CD4-positive, alpha-beta T cell treated with Interleukin-4 for 1 hour (primary cell): ENCODE data around the gene METTL27.
"Not testable (repeated sequence)": the region's sequence is repeated elsewhere in the genome, so short reads cannot be mapped to it uniquely, and the experiment has no call there.

Source experiments
- DNase-seq, 2 donors: peaks; one replicate each; pipeline ENCODE4 v3.0.0-alpha.2; 2020 to 2022

METTL27 gene

DNA sequence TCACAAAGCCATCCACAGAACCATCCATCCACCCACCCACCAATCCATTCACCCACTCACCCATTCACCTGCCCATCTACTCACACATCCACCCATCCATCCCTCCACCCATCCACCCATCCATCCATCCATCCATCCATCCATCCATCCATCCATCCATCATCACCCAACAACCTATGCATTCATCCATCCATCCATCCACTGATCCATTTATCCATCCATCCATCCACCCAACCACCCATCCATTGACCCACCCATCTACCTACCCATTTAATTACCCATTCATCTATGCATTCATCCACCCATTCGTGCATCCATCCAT lies 24.1 kb upstream of the METTL27 start:
- DNase-seq = no peak

DNA sequence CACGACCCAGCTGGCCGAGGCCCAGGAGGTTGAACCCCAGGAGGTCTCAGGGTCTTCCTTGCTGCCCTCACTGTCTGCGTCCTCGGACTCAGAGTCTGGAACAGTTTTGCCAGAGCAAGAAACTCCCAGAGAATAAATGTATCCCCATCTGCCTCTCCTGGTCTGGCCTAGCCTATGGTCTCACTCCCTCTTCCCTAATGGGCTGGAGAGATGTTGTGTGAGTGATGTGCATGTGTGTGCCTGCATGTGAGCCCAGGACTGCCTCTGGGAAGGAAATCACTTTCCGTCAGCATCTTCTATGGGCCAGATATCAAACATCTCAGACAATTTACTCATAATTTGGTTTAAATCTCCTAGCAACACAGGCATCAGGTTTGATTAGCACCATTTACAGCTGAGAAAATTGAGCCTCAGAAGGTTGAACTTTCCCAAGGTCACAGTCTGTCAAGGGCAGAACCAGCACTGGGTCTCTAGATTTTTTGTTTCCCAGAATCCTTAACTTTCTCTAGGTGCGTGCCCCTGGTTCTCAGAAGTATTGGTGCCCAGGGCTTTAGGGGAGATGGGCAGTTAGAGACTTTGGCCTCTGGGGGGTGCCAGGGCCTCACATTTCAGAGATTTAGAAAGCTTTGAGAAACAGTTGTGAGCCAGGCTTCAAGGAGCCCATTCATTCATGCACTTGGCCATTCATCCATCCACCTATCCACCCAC lies 23.6 kb upstream of the METTL27 start:
- DNase-seq = peak in 1 of 2 donors; percentile 26

DNA sequence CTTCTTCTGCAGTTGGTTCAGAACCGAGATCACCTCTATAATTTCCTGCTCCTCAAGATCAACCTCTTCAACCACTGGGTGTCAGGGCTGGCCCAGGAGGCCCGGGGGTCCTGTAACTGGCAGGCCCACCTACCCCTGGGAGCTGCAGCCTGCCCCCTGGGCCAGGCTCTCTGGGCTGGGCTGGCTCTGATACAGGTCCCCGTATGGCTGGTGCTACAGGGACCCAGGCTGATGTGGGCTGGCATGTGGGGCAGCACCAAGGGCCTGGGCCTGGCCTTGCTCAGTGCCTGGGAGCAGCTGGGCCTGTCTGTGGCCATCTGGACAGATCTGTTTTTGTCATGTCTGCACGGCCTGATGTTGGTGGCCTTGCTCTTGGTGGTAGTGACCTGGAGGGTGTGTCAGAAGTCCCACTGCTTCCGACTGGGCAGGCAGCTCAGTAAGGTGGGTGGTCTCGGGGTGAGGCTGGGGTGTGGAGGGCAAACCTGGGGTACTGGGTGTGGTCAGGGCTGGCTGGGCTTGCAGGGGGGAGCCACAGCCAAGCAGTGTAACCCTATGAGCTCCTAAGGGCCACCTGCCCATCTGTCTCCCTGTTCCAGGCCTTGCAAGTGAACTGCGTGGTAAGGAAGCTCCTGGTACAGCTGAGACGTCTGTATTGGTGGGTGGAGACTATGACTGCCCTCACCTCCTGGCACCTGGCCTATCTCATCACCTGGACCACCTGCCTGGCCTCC lies 22.8 kb upstream of the METTL27 start:
- DNase-seq = no peak

DNA sequence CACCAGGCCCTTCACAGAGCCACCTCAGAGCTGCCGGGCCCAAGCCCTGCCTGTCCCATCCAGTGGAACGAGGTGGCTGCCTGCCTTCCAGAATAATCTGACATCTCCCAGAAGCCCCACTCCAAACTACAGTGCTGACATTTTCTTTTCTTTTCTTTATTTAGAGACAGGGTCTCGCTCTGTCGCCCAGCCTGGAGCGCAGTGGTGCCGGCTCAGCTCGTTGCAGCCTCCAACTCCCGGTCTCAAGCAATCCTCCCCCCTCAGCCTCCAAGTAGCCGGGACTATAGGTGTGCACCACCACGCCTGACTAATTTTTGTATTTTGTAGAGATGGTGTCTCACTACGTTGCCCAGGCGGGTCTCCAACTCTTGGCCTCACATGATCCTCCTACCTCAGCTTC lies 19.0 kb upstream of the METTL27 start:
- no peak for DNase-seq

DNA sequence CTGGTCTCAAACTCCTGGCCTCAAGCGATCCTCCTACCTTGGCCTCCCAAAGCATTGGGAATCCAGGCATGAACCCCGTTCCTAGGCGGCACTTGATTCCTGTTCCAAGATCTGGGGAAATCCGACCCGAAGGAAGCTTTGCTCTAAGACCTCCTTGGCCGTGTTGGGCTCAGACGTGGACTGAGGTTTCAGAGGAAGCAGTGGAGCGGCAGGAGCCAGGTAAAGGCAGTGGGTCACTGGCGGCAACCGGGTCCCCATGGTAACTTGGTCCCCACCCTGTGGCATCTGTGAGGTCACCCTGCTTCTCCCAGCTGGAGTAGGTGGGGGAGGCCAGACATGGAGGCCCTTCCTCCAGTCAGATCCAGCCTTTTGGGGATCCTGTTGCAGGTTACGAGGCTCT lies 18.5 kb upstream of the METTL27 start, which contains the start of gene TMEM270:
Gene TMEM270 (plus strand): TSS at position 301 of the 400 bp plus-strand sequence. CDS start 36 bp downstream, at position 337.
- DNase-seq = no peak

DNA sequence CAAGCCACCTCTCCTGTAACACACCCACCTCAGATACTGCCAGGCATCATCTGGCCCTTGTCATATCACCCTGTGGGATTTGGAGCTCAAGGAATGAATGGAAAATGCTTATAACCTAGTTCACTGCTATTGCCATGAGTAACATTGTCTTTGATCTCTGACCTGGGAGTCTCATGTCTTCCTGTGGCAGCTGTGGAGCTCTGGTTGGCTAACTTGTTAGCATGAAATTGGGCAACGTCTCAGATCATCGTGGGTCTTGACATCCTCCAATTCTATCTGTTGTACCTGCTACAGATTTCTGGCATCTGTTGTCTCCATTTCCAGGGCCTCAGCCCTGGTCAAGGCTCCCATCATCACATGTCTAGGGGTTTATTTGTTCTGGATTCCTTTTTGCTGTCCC lies 16.5 kb upstream of the METTL27 start:
- no peak for DNase-seq

DNA sequence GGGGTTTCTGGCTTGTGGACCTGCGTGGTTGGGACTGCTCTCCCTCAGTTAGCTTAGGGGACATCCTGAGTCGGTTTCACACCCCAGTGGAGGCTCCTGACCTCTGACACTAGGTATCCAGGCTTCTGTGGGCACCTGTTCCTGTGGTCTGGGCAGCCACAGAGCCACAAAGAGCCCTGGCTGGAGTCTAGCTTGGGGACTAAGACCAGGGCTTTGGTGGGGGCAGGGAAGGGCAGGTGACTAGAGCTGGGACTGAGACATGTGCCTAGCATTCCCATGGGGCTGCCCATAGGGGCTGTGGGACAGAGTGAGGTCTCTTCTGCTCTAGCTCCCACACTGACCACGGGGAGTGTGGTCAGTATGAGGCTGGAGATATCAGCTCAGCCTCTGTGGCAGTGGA lies 14.6 kb upstream of the METTL27 start:
- DNase-seq = no peak

DNA sequence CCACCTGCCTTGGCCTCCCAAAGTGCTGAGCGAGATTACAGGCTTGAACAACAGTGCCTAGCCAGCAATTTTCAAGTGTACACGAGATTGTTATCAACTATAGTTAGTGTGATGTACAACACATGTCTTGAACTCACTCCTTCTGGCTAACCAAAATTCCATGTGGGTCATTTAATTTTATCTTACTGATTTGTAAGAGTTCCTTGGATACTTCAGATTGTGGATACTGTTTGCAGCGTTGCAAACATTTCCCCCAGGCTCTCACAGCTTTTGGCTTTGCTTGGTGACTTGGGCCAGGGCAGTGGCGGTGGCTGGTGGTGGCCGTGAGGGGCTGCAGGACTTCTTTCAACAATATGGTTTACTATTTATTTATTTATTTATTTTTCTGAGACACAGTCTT lies 10.2 kb upstream of the METTL27 start:
- DNase-seq = no peak

DNA sequence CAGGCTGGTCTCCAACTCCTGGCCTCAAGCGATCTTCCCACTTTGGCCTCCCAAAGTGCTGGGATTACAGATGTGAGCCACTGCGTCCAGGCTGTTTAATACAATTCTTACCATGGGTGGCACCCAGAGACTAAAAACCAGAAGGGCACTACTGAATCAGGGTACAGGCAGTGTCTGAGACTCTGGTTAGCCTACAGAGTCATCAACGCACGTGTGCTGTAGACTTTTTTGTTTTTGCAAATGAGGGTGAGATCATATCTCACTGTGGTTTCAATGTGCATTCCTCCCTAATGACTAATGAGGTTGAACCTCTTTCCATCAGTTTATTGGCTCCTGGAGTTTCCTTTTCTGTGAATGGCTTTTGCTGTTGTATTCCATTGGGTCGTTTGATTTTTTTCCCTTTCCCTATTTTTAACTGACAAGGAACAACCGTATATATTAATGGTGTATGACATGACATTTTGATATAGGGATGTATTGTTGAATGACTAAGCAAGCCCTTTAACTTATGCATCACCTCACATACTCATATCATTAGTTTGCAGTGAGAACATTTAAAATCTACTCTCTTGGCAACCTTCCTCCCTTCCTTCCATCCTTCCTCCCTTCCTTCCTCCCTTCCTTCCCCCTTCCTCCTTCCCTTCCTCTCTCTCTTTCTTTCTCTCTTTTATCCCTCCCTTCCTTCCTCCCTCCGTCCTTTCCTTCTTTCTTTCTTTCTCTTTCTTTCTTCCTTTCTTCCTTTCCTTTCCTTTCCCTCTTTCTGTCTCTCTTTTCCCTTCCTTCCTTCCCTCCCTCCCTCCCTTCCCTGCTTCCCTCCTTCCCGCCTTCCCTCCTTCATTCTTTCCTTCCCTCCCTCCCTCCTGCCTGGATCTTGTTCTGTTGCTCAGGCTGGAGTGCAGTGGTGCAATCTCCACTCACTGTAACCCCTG lies 9.4 kb upstream of the METTL27 start:
- no peak for DNase-seq

DNA sequence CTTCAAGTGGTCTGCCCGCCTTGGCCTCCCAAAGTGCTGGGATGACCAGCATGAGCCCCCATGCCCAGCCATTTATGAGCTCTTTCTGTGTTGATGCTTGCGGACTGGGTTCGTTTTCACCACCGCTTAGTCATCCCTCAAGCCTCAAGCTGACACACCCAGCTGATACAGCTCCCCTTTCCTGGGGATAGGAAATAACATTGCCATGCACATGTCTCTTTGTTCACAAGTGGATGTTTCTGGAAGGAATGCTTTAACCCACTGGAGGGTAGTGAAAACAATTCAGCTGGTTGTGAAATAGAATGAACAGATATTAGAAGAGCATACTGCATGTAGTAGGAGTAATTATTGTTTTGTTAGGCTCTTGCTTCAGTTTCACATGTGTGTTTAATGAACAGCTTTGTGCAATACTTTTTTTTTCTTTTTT lies 8.5 kb upstream of the METTL27 start:
- DNase-seq = no peak

DNA sequence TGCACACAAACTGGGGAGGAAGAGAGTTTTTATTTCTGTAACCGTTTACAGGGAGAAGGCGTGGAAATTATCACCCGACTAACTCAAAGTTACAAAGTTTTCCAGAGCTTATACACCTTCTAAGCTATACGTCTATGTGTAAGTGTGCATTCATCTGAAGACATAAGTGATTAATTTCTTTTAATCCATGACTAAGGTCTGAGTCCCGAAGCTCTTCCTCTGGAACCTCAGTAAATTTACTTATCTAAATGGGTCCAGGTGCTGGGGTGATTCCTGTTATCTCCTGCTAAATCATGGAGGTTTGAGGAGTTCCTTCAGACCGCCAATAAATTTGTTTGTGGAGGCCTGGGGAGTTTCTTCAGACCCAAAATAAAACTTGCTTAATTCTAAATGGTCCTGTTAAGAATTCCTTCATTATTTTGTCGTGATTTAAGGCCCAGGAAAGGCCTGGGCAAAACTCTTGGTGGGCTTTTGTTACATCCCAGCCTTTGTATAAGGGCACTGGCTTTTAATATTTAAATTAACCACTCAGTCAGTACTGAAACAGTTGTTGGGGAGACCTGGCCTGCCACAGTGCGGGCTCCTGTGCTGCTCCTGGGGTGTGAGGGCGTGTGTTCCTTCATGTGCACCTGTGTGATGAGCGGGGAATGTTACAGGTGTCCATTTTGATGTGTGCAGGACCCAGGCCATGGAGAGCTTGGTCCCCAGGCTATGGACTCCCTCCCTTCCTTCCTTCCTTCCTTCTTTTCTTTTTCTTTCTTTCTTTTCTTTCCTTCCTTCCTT lies 5.8 kb upstream of the METTL27 start:
- DNase-seq = no peak

DNA sequence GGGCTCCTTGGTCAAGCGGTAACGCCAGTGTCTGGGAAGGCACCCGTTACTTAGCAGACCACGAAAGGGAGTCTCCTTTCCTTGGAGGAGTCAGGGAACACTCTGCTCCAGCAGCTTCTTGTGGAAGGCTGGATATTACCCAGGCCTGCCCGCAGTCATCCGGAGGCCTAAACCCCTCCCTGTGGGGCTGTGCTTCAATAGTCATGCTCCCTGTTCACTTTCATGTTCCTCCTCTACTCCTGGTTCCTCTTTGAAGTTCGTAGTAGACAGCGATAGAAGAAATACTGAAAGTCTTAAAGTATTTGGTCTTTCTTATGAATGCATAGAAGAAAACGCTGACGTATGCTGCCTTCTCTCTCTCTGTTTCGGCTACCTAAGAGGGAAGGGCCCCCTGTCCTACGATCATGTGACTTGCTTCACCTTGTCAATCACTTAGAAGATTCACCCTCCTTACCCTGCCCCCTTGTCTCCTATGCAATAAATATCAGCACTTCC lies 3.4 kb upstream of the METTL27 start:
- DNase-seq = peak; percentile 10 to 35

DNA sequence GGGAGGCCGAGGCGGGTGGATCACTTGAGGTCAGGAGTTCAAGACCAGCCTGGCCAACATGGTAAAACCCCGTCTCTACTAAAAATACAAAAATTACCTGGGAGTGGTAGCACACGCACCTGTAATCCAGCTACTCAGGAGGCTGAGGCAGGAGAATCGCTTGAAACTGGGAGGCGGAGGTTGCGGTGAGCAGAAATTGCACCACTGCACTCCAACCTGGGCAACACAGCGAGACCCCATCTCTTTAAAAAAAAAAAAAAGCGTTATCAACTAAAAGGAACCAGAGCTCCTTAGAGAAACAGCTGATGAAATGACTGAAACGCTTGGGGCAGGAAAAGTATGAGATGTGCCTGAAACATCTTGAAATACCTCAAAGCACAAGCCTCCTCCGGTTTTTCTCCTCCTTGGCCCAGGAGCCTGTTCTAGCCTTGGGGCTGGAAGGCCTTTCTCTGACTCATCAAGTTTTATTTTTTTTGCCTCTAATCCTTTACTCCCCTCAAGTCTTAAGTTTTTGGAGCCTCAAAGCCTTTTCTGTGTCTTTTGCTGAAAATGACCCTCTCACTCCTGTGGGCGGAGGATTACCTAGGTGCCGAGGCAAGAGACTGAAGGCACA lies 2.6 kb upstream of the METTL27 start:
- DNase-seq = no peak

DNA sequence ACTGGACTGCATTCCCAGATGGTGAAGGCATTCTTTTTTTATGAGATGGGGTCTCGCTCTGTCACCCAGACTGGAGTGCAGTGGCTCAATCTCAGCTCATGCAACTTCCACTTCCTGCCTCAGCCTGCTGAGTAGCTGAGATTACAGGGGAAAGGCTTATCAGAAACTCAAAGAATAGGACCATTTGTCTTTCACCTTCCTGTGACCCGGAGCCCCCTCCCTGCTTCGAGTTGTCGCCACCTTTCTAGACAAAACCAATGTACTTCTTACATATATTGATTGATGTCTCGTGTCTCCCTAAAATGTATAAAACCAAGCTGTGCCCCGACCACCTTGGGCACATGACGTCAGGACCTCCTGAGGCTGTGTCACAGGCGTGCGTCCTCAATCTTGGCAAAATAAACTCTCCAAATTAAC lies 1.8 kb upstream of the METTL27 start:
- DNase-seq = no peak

DNA sequence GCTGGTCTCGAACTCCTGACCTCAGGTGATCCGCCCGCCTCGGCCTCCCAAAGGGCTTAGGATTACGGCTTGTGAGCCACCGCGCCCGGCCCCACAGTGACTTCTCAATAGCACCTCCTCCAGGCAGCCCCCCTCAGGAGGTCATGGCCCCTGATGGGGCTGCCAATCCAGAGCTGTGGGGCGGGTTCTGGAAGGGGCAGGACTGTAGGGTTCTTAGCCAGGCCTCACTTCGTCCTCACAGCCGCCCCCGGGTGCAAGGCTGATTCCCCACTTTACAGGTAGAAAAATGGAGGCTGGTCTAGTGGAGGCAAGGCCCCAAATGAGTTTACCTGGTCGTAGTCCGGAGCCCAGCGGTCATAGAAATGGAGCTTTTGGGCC lies 638 bp downstream of the METTL27 start:
- DNase-seq = no peak

DNA sequence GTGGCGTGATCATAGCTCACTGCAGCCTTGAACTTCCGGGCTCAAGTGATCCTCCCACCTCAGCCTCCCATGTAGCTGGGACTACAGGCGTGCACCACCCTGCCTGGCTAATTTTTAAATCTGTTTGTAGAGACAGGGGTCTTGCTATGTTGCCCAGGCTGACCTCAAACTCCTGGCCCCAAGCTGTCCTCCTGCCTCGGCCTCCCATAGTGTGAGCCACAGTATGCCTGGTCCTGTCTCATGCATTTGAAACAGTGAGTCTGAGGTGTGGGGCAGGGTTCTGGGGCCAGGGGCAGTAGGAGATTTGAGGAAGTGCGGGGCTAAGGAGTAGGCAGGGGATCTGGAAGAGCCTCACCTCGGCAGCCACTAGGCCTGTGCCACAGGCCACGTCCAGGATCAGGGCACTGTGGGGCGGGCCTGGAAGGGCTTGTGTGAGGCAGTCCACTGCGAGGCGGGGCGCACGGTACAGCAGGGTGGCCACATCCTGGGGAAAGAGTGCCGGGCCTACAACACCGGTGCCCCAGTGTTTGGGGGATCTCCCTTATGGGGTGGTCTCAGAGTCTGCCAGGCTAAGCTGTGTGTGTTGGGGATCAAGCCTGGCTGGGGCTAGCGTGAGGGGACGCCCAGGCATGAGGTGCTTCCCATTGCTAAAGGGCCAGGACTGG lies 1.5 kb downstream of the METTL27 start:
- no peak for DNase-seq

DNA sequence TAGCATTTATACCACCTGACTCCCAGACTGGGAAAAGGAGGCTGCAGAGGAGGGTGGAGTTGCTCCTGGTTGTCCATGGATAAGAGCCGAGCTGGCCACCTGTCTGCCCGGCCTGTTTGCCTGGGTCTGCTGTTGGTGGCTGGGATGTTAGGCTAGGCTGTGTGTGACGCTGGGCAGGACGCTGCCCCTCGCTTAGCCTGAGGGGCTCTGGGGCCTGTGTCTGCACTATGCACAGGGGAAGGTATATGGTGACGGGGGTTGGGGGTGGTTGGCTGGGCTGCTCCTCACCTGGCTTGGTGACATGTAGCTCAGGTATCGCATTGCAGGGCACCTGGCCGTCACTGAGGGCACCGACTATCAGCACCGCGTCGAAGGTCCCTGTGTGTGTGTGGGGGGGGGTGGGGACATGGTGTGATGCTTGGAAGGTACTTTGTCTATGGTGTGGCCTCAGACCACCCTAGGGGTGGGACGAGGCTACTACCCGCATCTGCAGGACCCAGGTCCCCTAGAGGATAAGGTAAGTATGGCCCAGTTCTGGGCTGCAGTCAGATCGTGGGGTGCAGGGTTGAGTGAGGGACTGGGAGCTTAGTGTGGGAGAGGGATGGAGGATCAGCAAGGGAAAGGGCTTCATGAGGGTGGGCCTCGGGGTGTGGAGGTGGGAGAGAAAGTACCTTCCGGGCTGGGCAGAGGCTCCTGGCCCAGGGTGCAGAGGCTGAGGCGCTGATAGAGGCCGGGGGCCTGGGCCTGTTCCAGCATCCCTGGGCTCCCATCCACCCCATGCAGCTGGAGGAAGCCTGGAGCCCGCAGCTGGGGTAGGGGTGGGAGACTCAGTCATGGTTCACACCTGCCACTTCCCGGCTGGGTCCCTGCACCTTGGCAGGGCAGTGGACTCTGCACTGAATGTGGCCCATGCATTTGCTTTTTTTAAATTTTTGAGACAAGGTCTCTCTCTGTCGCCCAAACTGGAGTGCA lies 2.3 kb downstream of the METTL27 start:
- no peak for DNase-seq

DNA sequence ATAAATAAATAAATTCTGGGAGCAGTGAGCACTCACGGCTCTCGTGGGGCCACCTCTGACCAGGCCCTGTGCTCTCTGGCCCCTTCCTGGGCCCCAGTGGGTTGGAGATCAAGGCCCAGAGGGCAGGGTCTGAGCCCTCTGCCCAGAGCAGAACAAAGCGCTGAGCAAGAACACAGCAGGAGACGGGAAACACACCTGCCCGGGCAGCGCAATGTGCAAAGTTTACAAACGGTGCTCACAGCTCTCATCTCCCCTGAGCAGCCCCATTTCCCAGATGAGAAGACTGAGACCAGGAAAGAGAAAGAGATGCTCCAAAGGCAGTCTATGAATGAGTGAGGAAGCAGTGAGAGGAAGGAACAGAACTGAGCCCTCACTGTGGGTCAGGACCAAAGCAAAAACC lies 3.0 kb downstream of the METTL27 start:
- DNase-seq = no peak

DNA sequence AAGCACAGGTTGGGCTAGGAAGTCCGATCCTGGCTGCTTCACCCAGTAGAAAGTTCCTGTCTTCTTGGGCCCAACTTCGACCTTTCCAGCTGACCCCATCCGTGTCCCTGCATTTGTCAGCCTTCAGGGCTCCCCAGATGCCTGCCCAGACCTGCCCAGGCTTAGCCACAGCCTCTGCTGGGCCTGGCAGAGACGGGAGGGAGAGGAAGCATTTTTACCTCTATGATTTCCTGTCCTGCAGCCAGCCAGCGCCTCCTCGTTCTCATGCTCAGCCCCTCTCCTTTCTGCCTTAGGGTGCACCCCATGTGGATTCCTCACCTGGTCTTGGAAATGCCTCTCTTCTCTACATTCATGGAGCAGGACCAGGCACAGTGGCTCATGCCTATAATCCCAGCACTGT lies 3.7 kb downstream of the METTL27 start:
- no peak for DNase-seq

DNA sequence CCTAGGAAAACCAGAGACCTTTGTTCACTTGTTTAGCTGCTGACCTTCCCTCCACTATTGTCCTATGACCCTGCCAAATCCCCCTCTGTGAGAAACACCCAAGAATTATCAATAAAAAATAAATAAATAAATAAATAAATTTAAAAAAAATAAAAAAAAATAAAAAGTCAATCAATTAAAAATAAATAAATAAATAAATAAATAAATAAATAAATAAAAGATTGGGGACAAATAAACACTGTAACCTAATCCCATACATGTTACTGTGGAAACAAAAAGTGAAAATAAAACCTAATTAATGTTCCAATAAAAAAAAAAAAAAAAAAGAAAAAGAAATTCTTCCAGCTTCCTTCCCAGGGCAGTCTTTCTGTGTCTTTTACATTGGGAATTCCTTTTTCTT lies 5.1 kb downstream of the METTL27 start:
- DNase-seq = not testable (repeated sequence)
